NCI-H226 (cell line): ENCODE results near the gene PDE10A.

Experiments used
- DNase-seq: peaks from one replicate; pipeline ENCODE4 v3.0.0-alpha.2; 2015

The PDE10A gene

GRCh38 chr6:165662749-165663376 is at the start of gene PDE10A:
PDE10A (minus strand) TSS chr6:165663241; CDS start chr6:165662811, 430 bp downstream.
- DNase-seq = peak; percentile 60

- no peak for DNase-seq
These were observed 46.0 kb upstream of the PDE10A start for GRCh38 chr6:165708985-165709576.

- no peak for DNase-seq
These were observed 44.2 kb upstream of the PDE10A start for GRCh38 chr6:165707067-165707853.

GRCh38 chr6:165705941-165706340 is 42.9 kb upstream of the PDE10A start:
- no peak for DNase-seq

GRCh38 chr6:165704045-165704748 is 41.2 kb upstream of the PDE10A start:
- DNase-seq = no peak

GRCh38 chr6:165702669-165703068 is 39.6 kb upstream of the PDE10A start:
- DNase-seq = no peak

- no peak for DNase-seq
These were observed 38.7 kb upstream of the PDE10A start for GRCh38 chr6:165701564-165702354.

- no peak for DNase-seq
These were observed 38.0 kb upstream of the PDE10A start for GRCh38 chr6:165701005-165701404.

GRCh38 chr6:165698868-165699267 is 35.8 kb upstream of the PDE10A start:
- no peak for DNase-seq

- DNase-seq = no peak
These were observed 34.1 kb upstream of the PDE10A start for GRCh38 chr6:165697171-165697570.

- no peak for DNase-seq
These were observed 32.9 kb upstream of the PDE10A start for GRCh38 chr6:165695722-165696515.

- no peak for DNase-seq
These were observed 31.3 kb upstream of the PDE10A start for GRCh38 chr6:165694296-165694695.

GRCh38 chr6:165692106-165692653 is 29.1 kb upstream of the PDE10A start:
- no peak for DNase-seq

- no peak for DNase-seq
These were observed 26.7 kb upstream of the PDE10A start for GRCh38 chr6:165689699-165690098.

- no peak for DNase-seq
These were observed 23.7 kb upstream of the PDE10A start for GRCh38 chr6:165686596-165687365.

- DNase-seq = no peak
These were observed 22.3 kb upstream of the PDE10A start for GRCh38 chr6:165685302-165685701.

GRCh38 chr6:165684333-165684732 is 21.3 kb upstream of the PDE10A start:
- DNase-seq = no peak

- no peak for DNase-seq
These were observed 17.9 kb upstream of the PDE10A start for GRCh38 chr6:165680975-165681374.

GRCh38 chr6:165679326-165679725 is 16.3 kb upstream of the PDE10A start:
- DNase-seq = no peak

- no peak for DNase-seq
These were observed 15.9 kb upstream of the PDE10A start for GRCh38 chr6:165678904-165679303.

GRCh38 chr6:165678429-165678828 is 15.4 kb upstream of the PDE10A start:
- no peak for DNase-seq
